Activated CD4-positive, alpha-beta T cell treated with anti-CD3 and anti-CD28 coated beads for 1 hour (primary cell): ENCODE data around the gene PSMD13.
"Not testable (repeated sequence)": the region's sequence is repeated elsewhere in the genome, so short reads cannot be mapped to it uniquely, and the experiment has no call there.

Experiments used
- DNase-seq: peaks from one replicate; pipeline ENCODE4 v3.0.0-alpha.2; 2020

PSMD13 gene

GRCh38 chr11:236774-237767 lies at the start of gene PSMD13:
Gene PSMD13, plus strand, starts transcription at chr11:236976. Its CDS starts 74 bp downstream, at chr11:237050.
- peak; percentile 82 for DNase-seq

- DNase-seq, result peak; percentile 5
These were observed 47.5 kb upstream of the PSMD13 start for GRCh38 chr11:189200-189783.

DNA sequence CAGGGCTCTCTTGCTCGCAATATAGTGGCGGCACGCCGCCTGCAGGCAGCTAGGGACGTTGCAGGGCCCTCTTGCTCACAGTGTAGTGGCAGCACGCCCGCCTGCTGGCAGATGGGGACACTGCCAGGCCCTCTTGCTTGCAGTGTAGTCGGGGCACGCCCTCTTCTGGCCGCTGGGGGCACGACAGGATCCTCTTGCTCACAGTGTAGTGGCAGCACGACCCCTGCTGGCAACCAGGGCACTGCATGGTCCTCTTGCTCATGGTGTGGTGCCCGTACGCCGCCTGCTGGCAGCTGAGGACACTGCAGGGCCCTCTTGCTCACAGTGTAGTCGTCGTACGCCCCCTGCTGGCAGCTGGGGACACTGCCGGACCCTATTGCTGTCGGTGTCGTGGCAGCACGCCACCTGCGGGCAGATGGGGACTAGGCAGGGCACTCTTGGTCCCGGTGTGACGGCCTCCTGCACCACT lies 46.9 kb upstream of the PSMD13 start:
- DNase-seq, result peak; percentile 18

DNA sequence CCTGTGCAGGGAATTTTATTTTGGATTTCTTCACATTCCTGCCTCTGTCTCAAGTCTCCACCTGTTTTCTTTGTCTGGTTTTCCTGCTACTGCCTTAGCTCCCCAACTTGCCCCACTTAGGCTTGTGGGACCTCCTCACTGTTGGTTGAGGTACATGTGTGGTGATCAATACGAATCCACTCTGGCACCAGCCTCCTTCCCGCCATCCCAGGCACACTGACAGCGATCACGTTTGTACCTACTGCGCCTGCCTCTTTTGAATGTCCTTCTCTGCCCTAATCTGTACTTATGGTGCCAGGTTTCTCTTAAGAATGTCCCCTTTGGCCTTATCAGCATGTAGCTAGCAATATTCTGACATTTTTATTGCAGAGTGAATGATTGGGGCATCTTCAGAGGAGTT lies 46.2 kb upstream of the PSMD13 start:
- not testable (repeated sequence) for DNase-seq

- DNase-seq, result peak; percentile 18
These were observed 45.0 kb upstream of the PSMD13 start for GRCh38 chr11:191490-192478.

GRCh38 chr11:192674-193128 lies 44.1 kb upstream of the PSMD13 start, which contains the start of gene SCGB1C1:
Gene SCGB1C1, plus strand, starts transcription at chr11:193078. Its CDS starts 22 bp downstream, at chr11:193100.
- DNase-seq, result not testable (repeated sequence)

DNA sequence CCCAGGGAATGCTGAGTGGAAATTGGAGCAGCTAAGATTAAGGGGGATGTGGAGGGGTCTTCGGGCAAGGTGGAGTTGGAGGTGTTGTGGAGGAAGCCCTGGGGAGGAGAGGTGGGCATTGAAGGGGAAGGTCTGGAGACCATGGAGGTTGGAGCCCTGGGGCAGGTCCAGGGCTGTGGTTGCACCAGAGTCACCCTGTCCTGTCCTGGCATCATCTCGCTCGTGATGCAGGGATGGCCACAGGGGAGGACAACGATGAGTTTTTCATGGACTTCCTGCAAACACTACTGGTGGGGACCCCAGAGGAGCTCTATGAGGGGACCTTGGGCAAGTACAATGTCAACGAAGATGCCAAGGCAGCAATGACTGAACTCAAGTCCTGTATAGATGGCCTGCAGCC lies 43.3 kb upstream of the PSMD13 start:
- DNase-seq, result peak; percentile 5

- peak; percentile 6 for DNase-seq
These were observed 39.7 kb upstream of the PSMD13 start for GRCh38 chr11:196786-197731.

DNA sequence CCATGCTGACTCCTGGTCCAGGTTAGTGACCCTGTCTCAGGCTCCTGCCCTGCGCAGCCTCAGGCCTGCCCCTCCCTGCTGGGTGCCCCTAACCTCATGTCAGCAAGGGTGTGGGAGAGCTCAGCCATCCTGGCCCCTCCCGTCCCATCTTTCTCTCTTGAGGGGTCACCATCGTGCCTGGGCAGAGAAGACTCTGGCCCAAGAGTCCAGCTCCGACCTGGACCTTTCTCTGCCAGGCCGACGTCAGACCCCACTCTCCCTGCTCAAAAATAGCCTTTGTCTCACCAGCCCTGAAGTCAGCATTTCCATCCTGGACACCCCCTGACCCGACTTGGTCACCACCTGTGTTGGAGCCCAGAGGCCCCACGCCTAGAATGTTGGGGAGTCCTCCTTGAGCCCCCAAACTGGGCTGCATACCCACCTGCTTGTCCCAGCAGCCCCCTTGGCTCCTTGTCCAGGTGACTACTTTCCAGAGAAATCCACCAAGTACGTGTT lies 39.0 kb upstream of the PSMD13 start:
- DNase-seq, result no peak

DNA sequence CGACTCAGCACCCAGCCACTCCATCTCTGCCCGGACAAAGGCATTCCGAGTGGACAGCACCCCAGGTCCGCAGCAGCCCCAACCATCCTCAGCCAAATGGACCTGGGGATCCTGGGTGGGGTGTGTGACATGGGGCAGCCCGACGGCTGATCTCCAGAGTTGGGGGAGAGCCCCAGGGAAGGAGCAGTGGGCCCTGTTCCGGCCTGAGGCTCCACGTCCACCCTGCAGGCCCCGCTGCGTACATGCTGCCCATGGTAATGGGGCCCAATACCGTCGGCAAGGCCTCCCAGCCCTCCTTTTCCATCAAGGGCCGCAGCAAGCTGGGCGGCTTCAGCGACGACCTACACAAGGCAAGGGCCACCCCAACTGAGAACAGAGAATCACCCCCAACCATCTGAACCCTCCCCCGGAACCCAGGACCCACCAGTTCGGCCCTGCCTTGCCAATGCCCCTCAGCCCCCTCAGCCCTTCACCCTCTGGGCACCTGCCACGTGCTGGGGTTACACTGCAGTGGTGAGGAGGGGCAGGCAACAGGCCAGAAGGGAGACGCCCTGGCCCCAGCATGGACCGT lies 38.5 kb upstream of the PSMD13 start:
- peak; percentile 6 for DNase-seq

DNA sequence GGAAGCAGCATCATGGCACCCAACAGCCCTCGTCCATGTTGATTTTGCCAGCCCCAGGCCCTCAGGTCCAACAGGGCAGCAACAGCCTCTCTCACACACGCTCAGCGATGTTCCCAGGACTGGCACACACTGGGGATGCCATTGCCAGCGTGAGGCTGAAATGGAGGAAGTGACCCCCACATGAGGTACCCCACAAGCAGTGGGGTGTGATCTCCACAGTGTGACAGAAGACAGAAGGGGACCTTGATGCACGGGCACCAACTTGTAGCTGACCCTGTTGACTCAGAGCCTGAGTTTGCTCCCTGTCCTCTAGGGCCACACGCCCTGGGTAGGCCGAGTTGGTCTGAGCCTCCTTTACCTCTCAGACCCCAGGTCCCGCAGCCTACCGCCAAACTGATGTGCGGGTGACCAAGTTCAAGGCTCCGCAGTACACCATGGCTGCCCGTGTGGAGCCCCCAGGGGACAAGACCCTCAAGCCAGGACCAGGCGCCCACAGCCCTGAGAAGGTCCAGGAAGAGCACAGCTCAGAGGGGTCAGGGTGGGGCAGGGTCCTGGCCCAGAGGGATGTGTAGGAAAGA lies 37.7 kb upstream of the PSMD13 start:
- DNase-seq, result peak; percentile 7

DNA sequence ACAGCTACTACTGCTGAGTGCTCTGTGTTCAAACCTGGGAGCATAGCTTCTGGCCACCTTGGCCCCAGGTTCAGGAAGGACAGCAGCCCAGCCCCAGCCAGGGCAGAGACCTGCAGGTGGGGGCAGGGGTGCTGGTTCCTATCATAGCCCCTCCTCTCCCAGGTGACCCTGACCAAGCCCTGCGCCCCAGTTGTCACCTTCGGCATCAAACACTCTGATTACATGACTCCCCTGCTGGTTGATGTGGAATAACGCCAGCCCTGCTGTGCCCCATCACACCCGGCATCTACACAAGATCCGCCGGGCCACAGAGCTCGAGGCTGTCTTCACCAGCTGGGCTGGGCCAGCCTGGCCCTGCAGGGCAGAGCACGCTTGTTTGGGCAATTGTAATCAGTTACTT lies 37.0 kb upstream of the PSMD13 start:
- peak; percentile 5 for DNase-seq

DNA sequence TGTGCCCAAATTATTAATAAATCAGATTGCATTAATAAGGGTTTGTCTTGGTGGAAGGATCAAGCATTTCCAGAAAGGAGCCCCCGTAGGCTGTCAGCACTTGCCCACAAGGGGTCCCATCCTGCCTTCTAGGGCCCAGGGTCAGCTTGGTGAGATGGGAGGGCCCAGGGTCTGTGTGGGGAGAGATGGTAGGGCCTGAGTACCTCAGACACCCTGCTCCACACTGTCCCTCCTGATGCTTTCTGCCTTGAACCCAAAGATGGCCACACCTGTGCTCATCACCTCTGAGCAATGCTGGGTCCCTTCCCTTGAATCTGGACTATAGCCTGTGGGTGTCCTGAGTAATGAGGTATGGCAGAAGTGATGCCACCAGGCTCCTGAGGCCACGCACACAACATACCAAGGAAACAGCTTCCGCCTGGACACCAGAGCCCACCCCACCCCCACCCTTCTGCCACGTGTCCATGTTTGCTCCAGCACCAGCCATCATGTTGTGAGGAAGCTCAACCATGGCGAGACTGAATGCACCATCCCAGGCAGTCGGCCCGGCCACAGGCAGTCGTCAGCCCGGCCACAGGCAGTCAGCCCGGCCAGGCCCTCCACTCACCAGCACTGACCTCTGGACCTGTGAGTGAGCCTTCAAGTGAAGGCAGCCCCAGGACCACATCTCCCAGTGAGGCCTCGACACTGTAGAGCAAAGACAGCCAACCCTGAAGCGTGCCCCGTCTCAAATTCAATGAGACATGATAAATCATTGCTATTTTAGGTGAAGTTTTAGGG lies 36.4 kb upstream of the PSMD13 start:
- DNase-seq, result peak; percentile 6

DNA sequence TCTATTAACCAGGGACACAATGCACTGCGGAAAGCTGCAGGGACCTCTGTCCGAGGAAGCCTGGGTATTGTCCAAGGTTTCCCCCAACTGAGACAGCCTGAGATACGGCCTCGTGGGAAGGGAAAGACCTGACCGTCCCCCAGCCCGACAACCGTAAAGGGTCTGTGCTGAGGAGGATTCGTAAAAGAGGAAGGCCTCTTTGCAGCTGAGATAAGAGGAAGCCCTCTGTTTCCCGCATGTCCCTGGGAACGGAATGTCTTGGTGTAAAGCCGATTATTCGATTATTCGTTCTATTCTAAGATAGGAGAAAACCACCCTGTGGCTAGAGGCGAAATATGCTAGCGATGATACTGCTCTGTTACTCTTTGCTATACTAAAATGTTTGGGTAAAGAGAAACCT lies 34.8 kb upstream of the PSMD13 start:
- DNase-seq, result peak; percentile 7

DNA sequence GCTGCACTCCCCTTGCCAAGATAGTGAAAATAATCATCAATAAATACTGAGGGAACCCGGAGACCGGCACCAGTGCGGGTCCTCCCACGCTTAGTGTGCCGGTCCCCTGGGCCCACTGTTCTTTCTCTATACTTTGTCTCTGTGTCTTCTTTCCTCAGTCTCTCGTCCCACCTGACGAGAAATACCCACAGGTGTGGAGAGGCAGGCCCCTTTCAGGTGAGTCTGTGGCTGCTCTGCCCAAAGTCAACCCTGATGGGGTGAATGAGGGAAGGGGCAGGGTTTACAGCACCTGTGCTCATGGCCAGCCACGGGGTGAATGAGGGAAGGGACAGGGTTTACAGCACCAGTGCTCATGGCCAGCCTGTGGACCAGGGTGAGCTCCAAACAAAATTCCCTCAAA lies 34.3 kb upstream of the PSMD13 start:
- DNase-seq, result peak; percentile 7

GRCh38 chr11:203056-203944 lies 33.5 kb upstream of the PSMD13 start:
- DNase-seq, result no peak

DNA sequence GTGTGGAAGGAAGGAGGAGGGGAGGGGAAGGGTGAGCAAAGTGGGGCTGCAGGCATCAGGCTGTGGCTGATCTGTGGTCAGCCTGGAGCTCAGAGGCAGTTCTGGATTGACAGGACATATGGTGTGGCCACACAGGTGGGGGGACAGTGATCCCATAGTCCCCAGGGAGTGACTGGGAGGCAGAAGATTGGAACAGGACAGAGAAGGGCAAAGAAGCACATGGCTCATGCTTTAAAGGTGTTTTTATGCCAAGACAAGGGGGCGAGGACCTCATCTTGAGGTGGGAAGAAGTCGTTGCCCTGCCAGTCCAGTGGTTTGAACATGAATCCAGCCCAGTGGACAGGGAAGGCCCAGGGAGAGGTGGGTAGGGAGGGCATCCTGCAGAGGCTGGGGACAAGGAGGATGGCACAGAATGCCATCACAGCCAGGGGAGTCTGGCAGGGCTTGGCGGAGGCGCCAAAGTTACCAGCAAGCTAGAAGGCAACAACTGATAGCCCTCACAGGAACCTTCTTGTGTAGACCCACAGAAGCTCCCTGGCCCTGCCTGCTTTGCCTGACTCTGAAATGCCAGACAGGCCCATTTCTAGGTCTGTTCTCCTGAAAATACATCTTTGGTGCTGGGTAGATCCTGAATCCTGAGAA lies 32.7 kb upstream of the PSMD13 start:
- no peak for DNase-seq

DNA sequence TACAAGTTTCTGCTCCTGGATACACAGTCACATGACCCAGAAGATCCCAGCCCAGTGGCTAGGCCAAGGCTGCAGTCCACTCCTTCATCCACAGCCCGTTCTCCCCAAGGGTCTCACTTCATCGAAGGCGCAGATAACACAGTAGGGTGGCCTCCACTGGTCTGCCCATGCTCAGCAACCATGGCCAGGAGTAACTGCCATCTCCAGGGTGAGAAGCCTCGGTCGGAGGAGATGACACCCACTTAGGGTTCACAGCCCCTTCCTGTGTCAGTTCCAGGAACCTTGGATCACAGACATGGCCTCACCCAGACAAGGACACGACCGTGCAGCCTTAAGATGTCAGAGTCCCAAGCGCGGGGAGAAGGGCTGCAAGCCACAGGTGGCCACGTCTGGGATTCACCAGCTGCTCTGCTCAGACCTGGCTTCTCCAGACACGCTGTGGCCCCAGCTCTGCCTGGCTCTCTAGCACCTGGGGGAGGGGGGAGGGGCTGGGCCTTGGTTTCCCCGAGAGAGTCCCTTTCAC lies 32.1 kb upstream of the PSMD13 start:
- no peak for DNase-seq
